Caki2 (cell line): ENCODE data around the gene RPS19BP1. TPM values are rescaled to one million over a fixed set of nuclear protein-coding genes. Genes with fewer than 3 reads are reported as not detected.

ENCODE experiments used
- DNase-seq: peaks from one replicate; pipeline ENCODE4 v3.0.0-alpha.2; 2015; ENCODE audit warnings: low read depth
- in situ Hi-C: cut with HindIII; loops from 2 replicates; pipeline ENCODE4 v1.10.0; 2016; ENCODE audit warnings: low sequenced_read_pairs, low pct_unique_long_range_greater_than_20kb, mixed read lengths
- total RNA-seq: library from RNA; depleted of rRNA; stranded (reverse); fragments of >200 nt; shearing (Covaris generic); gene quantifications from 2 replicates; pipeline ENCODE4 v1.2.3, GENCODE V29; 2014; ENCODE audit warnings: low replicate concordance

Gene RPS19BP1
- total RNA-seq, 1 experiment from 2014 or later = 209 TPM

- in situ Hi-C loops = no loop called here
Observed at GRCh38 chr22:39562839-39563489, 30.4 kb upstream of the RPS19BP1 start.

GRCh38 chr22:39560127-39560526 lies 27.6 kb upstream of the RPS19BP1 start:
- DNase-seq = no peak
- in situ Hi-C loops = no loop called here

More at GRCh38 chr22:39562839-39563489, 30.4 kb upstream of the RPS19BP1 start:
- DNase-seq = no peak

GRCh38 chr22:39559456-39560105 lies 27.0 kb upstream of the RPS19BP1 start:
- DNase-seq = no peak
- in situ Hi-C loops = no loop called here

- in situ Hi-C loops = no loop called here
- no peak for DNase-seq
Observed at GRCh38 chr22:39558950-39559349, 26.4 kb upstream of the RPS19BP1 start.

- in situ Hi-C loops = no loop called here
- DNase-seq = no peak
Observed at GRCh38 chr22:39558254-39558727, 25.7 kb upstream of the RPS19BP1 start.

GRCh38 chr22:39556970-39557841 lies 24.7 kb upstream of the RPS19BP1 start:
- in situ Hi-C loops = no loop called here
- DNase-seq = no peak

GRCh38 chr22:39554151-39554550 lies 21.6 kb upstream of the RPS19BP1 start:
- in situ Hi-C loops = no loop called here

GRCh38 chr22:39553429-39553828 lies 20.9 kb upstream of the RPS19BP1 start:
- in situ Hi-C loops = no loop called here
- no peak for DNase-seq

More at GRCh38 chr22:39554151-39554550, 21.6 kb upstream of the RPS19BP1 start:
- no peak for DNase-seq

GRCh38 chr22:39547587-39547947 lies 15.0 kb upstream of the RPS19BP1 start:
- DNase-seq = no peak
- in situ Hi-C loops = no loop called here

GRCh38 chr22:39546889-39547586 lies 14.5 kb upstream of the RPS19BP1 start:
- DNase-seq = no peak
- in situ Hi-C loops = no loop called here

- DNase-seq = peak; percentile 70
- in situ Hi-C loops = no loop called here
Observed at GRCh38 chr22:39545386-39546365, 13.1 kb upstream of the RPS19BP1 start.

- in situ Hi-C loops = no loop called here
- DNase-seq = no peak
Observed at GRCh38 chr22:39543095-39543494, 10.5 kb upstream of the RPS19BP1 start.

- in situ Hi-C loops = no loop called here
- no peak for DNase-seq
Observed at GRCh38 chr22:39537975-39538374, 5.4 kb upstream of the RPS19BP1 start.

GRCh38 chr22:39536711-39537110 lies 4.2 kb upstream of the RPS19BP1 start:
- in situ Hi-C loops = no loop called here

GRCh38 chr22:39535831-39536449 lies 3.4 kb upstream of the RPS19BP1 start:
- DNase-seq = no peak
- in situ Hi-C loops = no loop called here

More at GRCh38 chr22:39536711-39537110, 4.2 kb upstream of the RPS19BP1 start:
- DNase-seq = no peak

- no peak for DNase-seq
- in situ Hi-C loops = no loop called here
Observed at GRCh38 chr22:39535357-39535725, 2.8 kb upstream of the RPS19BP1 start.
